ENCODE data around the gene EPB42.
"Not testable (repeated sequence)": the region's sequence is repeated elsewhere in the genome, so short reads cannot be mapped to it uniquely, and the experiment has no call there.

The EPB42 gene

GRCh38 chr15:43239732-43240491, 19.1 kb upstream of the EPB42 start:
- DNase-seq = no peak

- DNase-seq = no peak
These were observed 17.9 kb upstream of the EPB42 start for GRCh38 chr15:43238671-43239131.

GRCh38 chr15:43237842-43238470, 17.1 kb upstream of the EPB42 start:
- DNase-seq = no peak

GRCh38 chr15:43235536-43235935, 14.7 kb upstream of the EPB42 start:
- DNase-seq = no peak

- no peak for DNase-seq
These were observed 11.6 kb upstream of the EPB42 start for GRCh38 chr15:43232289-43232874.

GRCh38 chr15:43230640-43231115, 9.9 kb upstream of the EPB42 start:
- no peak for DNase-seq

- no peak for DNase-seq
These were observed 9.2 kb upstream of the EPB42 start for GRCh38 chr15:43229977-43230376.

- no peak for DNase-seq
These were observed 5.9 kb upstream of the EPB42 start for GRCh38 chr15:43226436-43227305.

- not testable (repeated sequence) for DNase-seq
These were observed 5.1 kb upstream of the EPB42 start for GRCh38 chr15:43225950-43226255.

- peak; percentile 59 for DNase-seq
These were observed 4.6 kb upstream of the EPB42 start for GRCh38 chr15:43225201-43225949.

- DNase-seq = no peak
These were observed 604 bp upstream of the EPB42 start for GRCh38 chr15:43221422-43221821.

- no peak for DNase-seq
These were observed 589 bp downstream of the EPB42 start for GRCh38 chr15:43219929-43220928.

GRCh38 chr15:43218908-43219706, 1.7 kb downstream of the EPB42 start:
- no peak for DNase-seq

- no peak for DNase-seq
These were observed 4.9 kb downstream of the EPB42 start for GRCh38 chr15:43215961-43216360.

- no peak for DNase-seq
These were observed 6.1 kb downstream of the EPB42 start for GRCh38 chr15:43214592-43215295.

- DNase-seq = no peak
These were observed 6.6 kb downstream of the EPB42 start for GRCh38 chr15:43214169-43214568.

GRCh38 chr15:43213466-43213865, 7.4 kb downstream of the EPB42 start:
- DNase-seq = no peak

GRCh38 chr15:43212951-43213350, 7.9 kb downstream of the EPB42 start:
- no peak for DNase-seq

GRCh38 chr15:43212299-43212698, 8.5 kb downstream of the EPB42 start:
- DNase-seq = no peak

Data from NCI-H774 (cell line).